Activated T-helper 1 cell treated with anti-CD3 and anti-CD28 coated beads, Interleukin-2, amount 50 U/mL, for 16 hours (primary cell): ENCODE measurements around the gene MMP14.
A peak's percentile ranks its signal among the peaks of the same experiment; 100 is the strongest.

ENCODE experiments used
- DNase-seq, 2 donors: peaks; one replicate each; pipeline ENCODE4 v3.0.0-alpha.2; 2020; ENCODE audit warnings: low read depth in 1 of 2, low spot score in 1 of 2

The MMP14 gene

DNA sequence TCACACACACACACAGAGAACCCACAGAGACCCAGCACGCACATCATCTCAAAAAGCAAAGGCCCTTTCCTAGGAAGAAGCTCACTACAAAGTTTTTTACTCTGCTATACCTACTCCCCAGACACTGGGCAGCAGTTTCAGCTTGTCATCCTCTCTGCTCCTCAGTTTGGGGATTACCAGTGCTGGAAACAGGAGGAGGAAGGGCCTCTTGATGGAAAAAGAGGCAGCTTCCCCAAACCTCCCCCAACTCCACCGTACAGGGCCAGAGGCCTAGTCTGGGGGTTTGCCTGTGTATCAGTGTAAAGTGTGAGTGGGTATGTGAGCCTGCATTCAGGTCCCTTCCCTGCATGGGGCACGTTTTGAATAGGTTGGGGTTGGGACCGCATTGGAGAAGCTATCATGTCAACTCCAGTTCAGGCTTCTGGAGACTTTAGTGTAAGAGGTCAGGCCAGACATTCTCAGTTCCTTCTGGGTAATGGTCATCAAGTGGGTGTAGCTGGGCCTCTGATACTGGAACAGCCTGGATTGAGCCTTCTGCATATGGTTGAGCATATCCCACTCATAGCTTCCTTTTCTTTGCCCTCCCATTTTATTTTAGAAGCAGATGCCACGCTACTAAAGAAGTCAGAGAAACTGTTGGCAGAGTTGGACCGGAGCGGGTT is 47.8 kb downstream of the MMP14 start:
- DNase-seq, result no peak

DNA sequence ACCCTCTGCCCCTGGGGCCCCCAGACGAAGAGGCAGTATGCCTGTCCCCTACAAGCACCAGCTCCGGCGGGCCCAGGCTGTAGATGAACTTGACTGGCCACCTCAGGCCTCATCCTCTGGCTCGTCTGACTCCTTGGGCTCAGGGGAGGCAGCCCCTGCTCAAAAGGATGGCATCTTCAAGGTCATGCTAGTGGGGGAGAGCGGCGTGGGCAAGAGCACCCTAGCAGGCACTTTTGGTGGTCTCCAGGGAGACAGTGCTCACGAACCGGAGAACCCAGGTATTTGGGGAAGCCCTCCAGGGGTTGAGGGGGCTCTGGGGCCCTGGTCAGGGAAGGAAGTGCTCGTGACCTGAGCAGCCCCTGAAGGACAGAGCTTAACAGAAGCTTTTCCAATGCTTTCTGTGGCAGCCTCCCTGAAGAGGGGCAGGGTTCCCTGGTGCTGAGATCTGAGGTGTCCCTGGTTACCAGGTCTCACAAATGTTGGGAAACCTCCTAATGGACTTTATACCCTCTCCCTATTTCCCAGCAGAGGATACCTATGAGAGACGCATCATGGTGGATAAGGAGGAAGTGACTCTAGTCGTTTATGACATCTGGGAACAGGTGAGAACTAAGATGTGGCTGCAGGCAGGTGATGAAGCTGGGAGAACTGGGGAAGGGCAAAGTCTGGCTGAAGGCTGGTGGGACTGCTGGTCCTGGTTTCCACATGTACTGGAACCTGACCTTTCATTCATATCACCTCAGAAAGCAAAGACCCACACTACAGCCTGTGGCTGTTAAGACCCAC is 48.5 kb downstream of the MMP14 start:
- DNase-seq, result no peak

DNA sequence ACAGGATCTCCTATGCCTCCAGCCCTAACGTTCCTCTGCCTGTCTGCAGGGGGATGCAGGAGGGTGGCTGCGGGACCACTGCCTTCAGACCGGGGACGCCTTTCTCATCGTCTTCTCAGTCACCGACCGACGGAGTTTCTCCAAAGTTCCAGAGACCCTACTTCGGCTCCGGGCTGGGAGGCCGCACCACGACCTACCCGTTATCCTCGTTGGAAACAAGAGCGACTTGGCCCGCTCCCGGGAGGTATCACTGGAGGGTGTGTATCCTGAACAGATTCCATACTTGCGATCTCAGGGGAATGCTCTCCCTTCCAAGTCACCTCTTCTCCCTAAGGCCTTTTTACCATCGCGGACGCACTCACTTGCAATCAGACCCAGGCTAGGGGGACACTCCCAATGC is 49.6 kb downstream of the MMP14 start:
- DNase-seq, result no peak

DNA sequence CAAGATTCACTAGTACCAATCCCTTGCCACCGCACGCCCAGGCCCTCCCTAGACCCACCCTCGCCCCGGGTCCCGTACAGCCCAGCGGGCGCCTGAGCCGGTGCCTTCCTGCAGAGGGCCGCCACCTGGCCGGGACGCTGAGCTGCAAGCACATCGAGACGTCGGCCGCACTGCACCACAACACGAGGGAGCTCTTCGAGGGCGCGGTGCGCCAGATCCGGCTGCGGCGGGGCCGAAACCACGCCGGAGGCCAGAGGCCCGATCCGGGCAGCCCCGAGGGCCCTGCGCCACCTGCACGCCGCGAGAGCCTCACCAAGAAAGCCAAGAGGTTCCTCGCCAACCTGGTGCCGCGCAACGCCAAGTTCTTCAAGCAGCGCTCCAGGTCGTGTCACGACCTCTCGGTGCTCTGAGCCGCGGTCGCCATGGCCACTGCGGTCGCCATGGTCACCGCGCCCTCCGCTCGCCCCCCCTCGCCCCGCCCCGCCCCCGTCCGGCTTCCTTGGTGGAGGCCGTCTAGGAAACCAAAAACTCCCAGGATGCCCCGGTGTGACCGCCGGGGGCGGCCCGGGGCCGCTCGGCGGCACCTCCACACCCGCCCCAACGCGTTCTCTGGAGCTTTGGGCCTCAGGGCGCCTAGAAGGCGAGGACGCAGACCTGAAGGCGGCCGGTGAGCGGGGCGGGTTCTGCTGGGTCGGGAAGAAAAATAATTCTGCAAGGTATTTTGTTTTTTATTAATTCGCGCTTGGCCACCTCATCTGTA is 50.3 kb downstream of the MMP14 start:
- DNase-seq, result peak; percentile 61 to 66

DNA sequence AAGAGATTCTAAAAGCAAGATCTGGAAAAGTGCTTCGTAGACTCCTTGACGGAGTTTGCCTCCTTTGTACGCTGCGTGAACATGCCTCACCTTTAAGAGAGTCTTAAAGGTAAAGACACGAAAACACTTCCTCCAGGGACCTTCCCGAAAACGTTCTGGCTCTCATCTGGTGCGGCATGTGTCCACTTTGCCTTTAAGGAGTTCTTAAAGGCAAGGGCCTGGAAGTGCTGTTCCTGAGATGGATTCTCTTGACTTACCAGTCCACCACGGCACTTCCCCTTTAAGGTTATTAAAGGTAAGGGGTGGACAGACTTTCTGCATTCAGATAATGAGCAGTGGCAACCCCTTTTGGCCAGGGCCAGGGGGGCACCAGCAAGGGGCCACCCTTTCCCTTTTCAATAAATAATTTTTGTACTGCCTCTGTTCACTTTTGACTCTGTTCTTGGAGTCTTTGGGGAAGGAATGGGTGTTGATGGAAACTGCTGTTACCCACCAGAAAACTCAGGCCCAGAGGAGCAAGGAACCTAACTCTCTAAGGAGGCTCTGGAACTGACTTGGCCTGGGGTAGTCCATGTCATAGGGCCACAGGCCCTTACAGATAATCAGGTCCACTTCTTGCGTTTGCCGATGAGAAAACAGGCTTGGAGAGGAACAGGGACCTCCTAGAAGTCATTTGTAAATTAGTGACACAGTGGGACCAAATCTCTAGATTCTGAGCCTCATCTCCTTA is 51.0 kb downstream of the MMP14 start:
- DNase-seq, result no peak

DNA sequence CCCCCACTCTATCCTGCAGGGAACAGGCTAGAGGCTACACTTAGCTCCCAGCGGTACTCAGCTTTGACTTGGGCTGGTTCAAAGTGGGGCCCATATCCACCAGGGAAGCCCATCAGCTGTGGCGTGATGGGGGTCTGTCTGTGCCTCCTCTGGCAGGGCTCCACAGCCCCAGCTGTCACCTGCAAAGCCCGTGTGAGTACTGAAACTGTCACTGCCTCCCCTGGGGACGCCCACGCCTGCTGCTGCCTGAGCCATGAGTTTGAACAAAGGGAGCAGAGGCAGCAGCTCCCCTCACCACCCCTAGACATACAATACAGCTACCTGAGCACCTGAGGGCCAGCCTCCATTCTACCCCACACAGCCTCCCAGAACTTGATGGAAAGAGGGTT is 51.6 kb downstream of the MMP14 start:
- DNase-seq, result peak in 1 of 2 donors; percentile 37

DNA sequence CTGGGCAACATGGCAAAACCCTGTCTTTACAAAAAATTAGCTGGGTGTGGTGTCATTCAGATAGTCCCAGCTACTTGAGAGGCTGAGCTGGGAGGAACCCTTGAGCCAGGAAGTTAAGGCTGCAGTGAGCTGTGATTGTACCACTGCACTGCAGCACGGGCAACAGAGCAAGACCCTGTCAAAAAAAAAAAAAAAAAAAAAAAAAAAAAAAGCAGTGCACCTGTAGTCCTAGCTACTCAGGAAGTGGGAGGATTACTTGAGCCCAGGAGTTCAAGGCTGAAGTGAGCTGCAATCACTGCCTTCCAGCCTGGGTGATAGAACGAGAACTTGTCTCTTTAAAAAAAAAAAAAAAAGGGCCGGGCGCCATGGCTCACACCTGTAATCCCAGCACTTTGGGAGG is 52.3 kb downstream of the MMP14 start:
- no peak for DNase-seq

DNA sequence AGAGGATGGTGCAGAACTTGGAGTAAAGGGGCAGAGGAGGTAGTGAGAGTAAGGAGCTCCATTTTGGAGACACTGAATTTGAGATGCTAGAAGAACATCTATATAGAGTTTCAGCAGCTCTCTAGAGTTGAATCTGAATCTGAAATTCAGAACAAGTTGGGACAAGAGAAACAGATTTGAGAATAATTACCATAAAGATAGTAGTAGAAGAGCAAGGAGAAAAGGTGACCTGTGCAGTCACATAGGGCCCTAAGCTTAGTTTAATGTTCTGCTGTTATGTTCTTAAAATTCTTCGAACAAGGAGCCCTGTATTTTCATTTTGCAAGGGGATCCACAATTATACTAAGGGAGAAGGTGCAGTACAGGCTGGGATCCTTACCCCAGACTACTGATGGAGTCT is 54.0 kb downstream of the MMP14 start:
- DNase-seq, result no peak

DNA sequence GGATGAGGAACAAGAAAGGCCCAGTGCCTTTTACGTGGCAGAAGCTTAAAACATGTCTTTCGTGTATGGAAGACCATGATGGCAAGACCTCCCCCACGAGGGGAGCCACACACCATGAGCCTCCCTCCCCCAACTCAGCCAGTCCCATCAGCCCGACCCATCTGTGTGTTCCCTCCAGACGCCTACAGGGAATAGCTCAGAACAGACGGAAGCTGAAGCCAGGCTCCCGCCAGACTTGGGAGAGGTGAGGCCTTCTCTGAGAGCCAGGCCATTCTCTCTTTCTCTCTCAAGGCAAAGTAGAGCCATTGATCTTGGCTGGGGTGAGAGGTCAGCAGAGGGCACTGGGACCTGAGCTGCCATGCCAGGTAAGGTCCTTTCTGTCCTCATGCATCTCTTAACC is 56.1 kb downstream of the MMP14 start:
- no peak for DNase-seq

DNA sequence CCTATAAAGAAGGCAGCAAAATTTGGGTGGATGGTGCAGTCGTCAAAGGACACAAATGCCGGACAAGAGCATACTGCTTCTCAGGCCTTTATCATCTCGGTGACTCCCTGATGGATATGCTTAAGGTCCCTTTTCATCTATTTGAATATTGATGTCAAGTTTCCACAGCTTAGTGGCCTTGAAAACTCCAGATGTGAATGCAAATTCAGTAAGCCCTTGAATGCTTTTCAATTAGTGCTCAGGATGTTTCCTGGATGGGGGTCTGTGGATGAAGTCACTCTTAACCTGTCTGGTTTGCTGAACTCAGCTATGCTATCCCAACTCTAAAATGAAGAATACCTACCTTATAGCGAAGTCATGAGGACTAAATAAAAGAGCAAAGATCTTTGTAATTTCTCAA is 57.3 kb downstream of the MMP14 start:
- DNase-seq, result no peak

DNA sequence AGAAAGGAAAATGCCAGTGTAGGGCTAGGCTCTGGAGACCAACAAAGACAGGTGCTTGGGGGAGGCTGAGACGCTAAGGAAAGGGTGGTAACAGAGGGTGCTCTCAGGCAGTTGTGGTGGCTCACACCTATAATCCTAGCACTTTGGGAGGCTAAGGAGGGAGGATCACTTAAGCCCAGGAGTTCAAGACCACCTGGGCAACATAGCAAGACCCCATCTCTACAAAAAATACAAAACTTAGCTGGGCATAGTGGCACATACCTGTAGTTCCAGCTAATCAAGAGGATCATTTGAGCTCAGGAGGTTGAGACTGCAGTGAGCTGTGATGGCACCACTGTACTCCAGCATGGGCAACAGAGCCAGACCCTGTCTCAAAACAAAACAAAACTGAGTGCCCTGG is 59.0 kb downstream of the MMP14 start:
- no peak for DNase-seq

DNA sequence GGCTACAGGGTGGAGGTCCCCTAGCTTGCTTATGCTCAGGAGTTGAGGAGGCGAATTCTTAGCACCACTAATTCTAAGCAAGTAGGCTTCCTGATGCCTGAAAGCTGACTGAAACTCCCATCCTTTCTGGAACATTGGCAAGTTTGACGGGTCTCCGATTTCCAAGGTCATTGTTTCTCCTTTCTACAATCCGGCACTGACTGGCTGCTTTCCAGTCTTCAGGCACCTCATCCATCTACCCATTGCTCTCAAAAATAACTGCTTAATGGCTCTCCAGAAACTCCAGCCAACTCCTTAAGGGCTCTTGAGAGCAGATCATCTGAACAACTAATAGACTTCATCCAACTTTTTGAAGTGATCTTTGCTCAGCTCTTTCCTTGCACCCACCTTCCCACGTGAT is 60.0 kb downstream of the MMP14 start:
- no peak for DNase-seq

DNA sequence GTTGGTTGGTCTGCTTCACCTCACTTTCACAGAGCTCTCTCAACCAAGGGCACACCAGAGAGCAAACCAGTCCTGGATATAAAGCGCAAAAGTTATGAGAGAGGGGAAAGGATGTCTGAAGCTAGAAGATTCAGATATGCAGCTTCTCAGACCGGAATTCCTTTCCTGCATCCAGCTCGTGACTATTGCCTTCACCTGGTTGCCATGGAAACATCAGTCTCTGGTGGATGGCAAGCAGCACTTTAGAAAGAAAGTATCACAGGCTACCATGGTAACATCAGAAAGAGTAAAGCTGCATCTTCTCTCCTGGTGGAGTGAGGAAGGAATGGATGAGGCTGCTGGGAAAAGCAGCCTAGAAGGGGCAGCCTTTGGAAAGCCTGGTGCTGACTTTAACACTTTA is 60.4 kb downstream of the MMP14 start:
- DNase-seq, result no peak

DNA sequence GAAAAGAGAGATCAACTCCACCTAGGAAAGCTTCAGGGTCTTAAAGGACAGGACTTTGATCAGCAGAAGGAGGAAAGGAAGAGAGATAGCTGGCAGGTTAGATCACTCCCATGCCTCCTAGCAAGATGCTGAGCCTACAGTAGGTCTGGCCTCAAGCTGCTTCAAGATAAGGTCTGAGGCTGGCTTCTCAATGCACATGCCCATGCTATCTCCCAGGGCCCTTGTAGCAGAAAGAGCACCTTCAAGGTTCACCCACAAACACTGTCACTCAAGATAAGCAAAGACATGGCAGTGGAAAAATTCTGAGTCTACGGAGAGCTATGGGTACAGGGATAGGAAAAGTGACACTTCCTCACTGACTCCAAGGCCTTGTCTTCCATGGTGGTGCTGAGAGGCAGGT is 61.0 kb downstream of the MMP14 start:
- DNase-seq, result no peak
